Heart right ventricle (tissue), 16 donors: ENCODE results near the gene SDF2L1. TPM values are rescaled to one million over a fixed set of nuclear protein-coding genes. Genes with fewer than 3 reads are reported as not detected.

Source experiments
- ATAC-seq, 8 donors: fragments of 200-7000 bp; cut with Tn5 transposase; one replicate each; pipeline ENCODE4 v1.9.1; 2020; ENCODE audit warnings: mild to moderate bottlenecking in 8 of 8, moderate library complexity in 8 of 8, moderate number of reproducible peaks in 1 of 8
- DNase-seq, 2 donors: peaks; one replicate each; pipeline ENCODE4 v3.0.0-alpha.2; 2020
- H3K27ac ChIP-seq, 10 donors: fragments of 200-600 bp; sonication (generic) in 2 of 10; one replicate each; pipeline versions ENCODE4 v1.5.0 to v1.8.0; 2020 to 2022; ENCODE audit warnings: mild to moderate bottlenecking in 3 of 10
- H3K27me3 ChIP-seq, 7 donors: fragments of 200-600 bp; one replicate each; pipeline ENCODE4 v1.8.0; 2021 to 2022; ENCODE audit warnings: mild to moderate bottlenecking in 2 of 7
- H3K36me3 ChIP-seq, 9 donors: fragments of 200-600 bp; sonication (generic) in 1 of 9; one replicate each; pipeline versions ENCODE4 v1.5.0 to v1.8.0; 2020 to 2022; ENCODE audit warnings: mild to moderate bottlenecking in 2 of 9
- H3K4me1 ChIP-seq, 9 donors: fragments of 200-600 bp; sonication (generic) in 1 of 9; one replicate each; pipeline versions ENCODE4 v1.5.0 to v1.8.0; 2020 to 2022; ENCODE audit warnings: mild to moderate bottlenecking in 4 of 9
- H3K4me3 ChIP-seq, 10 donors: fragments of 200-600 bp; sonication (generic) in 2 of 10; one replicate each; pipeline versions ENCODE4 v1.5.0 to v1.8.0; 2020 to 2022; ENCODE audit warnings: mild to moderate bottlenecking in 7 of 10, moderate library complexity in 2 of 10
- H3K9me3 ChIP-seq, 11 donors: fragments of 200-600 bp in 10 of 11; sonication (generic) in 2 of 11; one replicate each; pipeline versions ENCODE4 v1.5.0 to v1.8.0; 2013 to 2022; ENCODE audit warnings: mild to moderate bottlenecking in 2 of 11, control low read depth in 1 of 11, moderate library complexity in 1 of 11
- CTCF ChIP-seq, 9 donors: fragments of 200-600 bp; sonication (generic) in 2 of 9; IDR thresholded peaks; one replicate each; pipeline versions ENCODE4 v1.5.0 to v1.8.0; 2021 to 2022; ENCODE audit warnings: antibody characterized with exemption in 9 of 9, mild to moderate bottlenecking in 5 of 9, moderate library complexity in 1 of 9
- WGBS, 2 donors: extraction: QIAGEN DNeasy Blood & Tissue Kit; methylation state at CpG; one replicate each; pipeline ENCODE4 v1.1.7; 2013; ENCODE audit warnings: inconsistent platforms in 1 of 2; 5-methylcytosine and 5-hydroxymethylcytosine counted together
- intact Hi-C, 10 donors: fragments of 100-400 bp; cut with DNase I; formaldehyde crosslinking; loops; one replicate each; pipeline versions ENCODE4 v1.11.1 to v1.14.2; 2022
- polyA plus RNA-seq, 2 donors: library from polyadenylated mRNA; stranded (reverse); fragments of 200-250 nt; gene quantifications; one replicate each; pipeline ENCODE4 v1.2.3, GENCODE V29; 2013
- total RNA-seq, 10 donors: library from RNA; stranded (reverse); fragmentation: NEBNext Ultra II Directional in 3 of 10; extraction: Animal tissue kit (Norgen Biotek cat#: 25700) in 3 of 10; gene quantifications; one replicate each; pipeline versions ENCODE4 v1.2.1 to v1.2.4, GENCODE V29; 2021 to 2023
- donor health status: Arrhythmogenic right ventricular cardiomyopathy.
- donor health status: ischemic (EF 13 %, LVEDD 7.1; RV severe dilation, severe dysfunction).
- donor health status: healthy with polysubstance abuse.
- donor health status: DM: no; HTN: yes; CAD: no.
- donor health status: DM: no; HTN: no; CAD: no.
- donor health status: ischemic (EF 25% LVEDD 6.9; RV normal size, moderate dysfunction).
- donor health status: ischemic (EF 25% LVEDD 5.7; RV mildly dilated, moderate dysfunction).
- donor health status: healthy.
- donor health status: DM: yes; HTN: yes; CAD: no.
- donor health status: Ischemic cardiomyopathy.
- donor health status: ischemic (EF 35%, LVEDD 5.7; RV mildly dilated, moderate dysfunction).
- donor health status: nonischemic (EF 11% LVEDD 7.7; RV severe dilation, severe dysfunction).
- donor health status: DM: yes; HTN: yes; CAD: no.
- donor health status: PGD.
- donor health status: ischemic (EF 29% LVEDD 5.4; RV normal size, mild dysfunction).
- donor health status: nonischemic (EF 23%, LVEDD 6.1; RV moderate dilation, normal function).

The SDF2L1 gene
- total and polyA plus RNA-seq, 12 donors: 10.8 to 325 (median 18.3) TPM

GRCh38 chr22:21683401-21683811 lies 41.3 kb downstream of the SDF2L1 start:
- 85 to 95% methylated on average over 7 of the region's 7 CpGs for WGBS, 2 donors
- H3K9me3 ChIP-seq: no peaks in the 10 kb centered on the region
- no peaks in the 10 kb centered on the region for H3K4me1 ChIP-seq
- H3K27ac ChIP-seq: no peak overlapping the region
- DNase-seq (no peak), ATAC-seq (no peak)
- intact Hi-C loops: no loop called here
- no peaks in the 10 kb centered on the region for H3K27me3 ChIP-seq
- peaks cover 0 to 87% (median 46%) of the 10 kb centered on the region in 9 donors for H3K36me3 ChIP-seq
- H3K4me3 ChIP-seq: no peak overlapping the region
- TF ChIP-seq CTCF (IDR thresholded peaks at IDR 0.05): no peak

GRCh38 chr22:21684492-21685163 lies 42.5 kb downstream of the SDF2L1 start:
- Histone ChIP-seq H3K4me1 (no peaks in the 10 kb centered on the region), H3K4me3 (no peak overlapping the region), H3K27ac (no peak overlapping the region), H3K27me3 (no peaks in the 10 kb centered on the region), H3K9me3 (no peaks in the 10 kb centered on the region), H3K36me3 (peaks cover 0 to 94% (median 58%) of the 10 kb centered on the region in 9 donors)
- WGBS, 2 donors: 92% methylated on average over 19 of the region's 19 CpGs
- TF ChIP-seq CTCF (IDR thresholded peaks at IDR 0.05): no peak
- ATAC-seq (no peak), DNase-seq (no peak)
- intact Hi-C loops: no loop called here

- 85 to 98% methylated on average over 7 to 8 of the region's 8 CpGs for WGBS, 2 donors
- no peaks in the 10 kb centered on the region for H3K9me3 ChIP-seq
- H3K36me3 ChIP-seq: peaks cover 0 to 98% (median 59%) of the 10 kb centered on the region in 9 donors
- DNase-seq: no peak
- intact Hi-C loops: no loop called here
- H3K27me3 ChIP-seq: no peaks in the 10 kb centered on the region
- TF ChIP-seq CTCF (IDR thresholded peaks at IDR 0.05): no peak
- no peak overlapping the region for H3K4me3 ChIP-seq
- ATAC-seq: no peak
- H3K4me1 ChIP-seq: no peaks in the 10 kb centered on the region
- H3K27ac ChIP-seq: no peak overlapping the region
Measured at GRCh38 chr22:21685164-21685513, 43.0 kb downstream of the SDF2L1 start.

GRCh38 chr22:21686193-21686608 lies 44.1 kb downstream of the SDF2L1 start:
- WGBS, 2 donors: 90 to 91% methylated on average over 8 of the region's 8 CpGs
- H3K36me3 ChIP-seq: peaks cover 0 to 96% (median 62%) of the 10 kb centered on the region in 9 donors

More at GRCh38 chr22:21686193-21686608, 44.1 kb downstream of the SDF2L1 start:
- Histone ChIP-seq H3K27me3 (no peaks in the 10 kb centered on the region), H3K27ac (no peak overlapping the region), H3K9me3 (no peaks in the 10 kb centered on the region), H3K4me3 (no peak overlapping the region), H3K4me1 (no peaks in the 10 kb centered on the region)
- no peak for ATAC-seq
- no peak for TF ChIP-seq CTCF (IDR thresholded peaks at IDR 0.05)
- no peak for DNase-seq
- intact Hi-C loops: no loop called here
